RWPE1 (cell line): ENCODE results near the gene TMEM53.

Experiments
- CTCF ChIA-PET: fragments of 350-600 bp; sonication (Branson Sonifier 250); formaldehyde crosslinking; extraction: SDS; loops from one replicate; lab custom pipeline; 2021; lab: Yijun Ruan, JAX
- POLR2A ChIA-PET: fragments of 400-600 bp; formaldehyde crosslinking; extraction: SDS; loops from one replicate; lab custom pipeline; 2020; ENCODE audit warnings: antibody characterized with exemption; ENCODE audit not compliant: low non-redundant PET; lab: Yijun Ruan, JAX
- DNase-seq: peaks from one replicate; pipeline ENCODE4 v3.0.0; 2012; ENCODE audit warnings: low spot score
- H3K27ac ChIP-seq: fragments of 450-650 bp; 2 replicates; pipeline ENCODE4 v1.5.1; 2017
- CTCF ChIP-seq: fragments of 450-650 bp; conservative IDR thresholded peaks from 2 replicates; pipeline ENCODE4 v1.5.1; 2017; ENCODE audit warnings: low read depth, mild to moderate bottlenecking

Gene TMEM53

GRCh38 chr1:44713321-44713781 is 39.1 kb upstream of the TMEM53 start:
- ChIA-PET CTCF (interaction anchor here (0.8 kb wide), 1 partner anchor 36 kb away, joined by 5 read pairs; no protein-coding TSS in a partner anchor), POLR2A (no interaction called here)
- no peak for DNase-seq
- no peak for TF ChIP-seq CTCF
- H3K27ac ChIP-seq, result no peak overlapping the region

GRCh38 chr1:44707959-44708831 is 33.9 kb upstream of the TMEM53 start:
- no peak for DNase-seq
- ChIA-PET POLR2A (no interaction called here), CTCF (no interaction called here)
- H3K27ac ChIP-seq, result no peak overlapping the region
- TF ChIP-seq CTCF, result peak; percentile 30; the same call in 1 of the 2 replicates

GRCh38 chr1:44707112-44707881 is 33.0 kb upstream of the TMEM53 start:
- peak overlapping the region; percentile 59 for H3K27ac ChIP-seq
- no peak for TF ChIP-seq CTCF
- CTCF ChIA-PET, result no interaction called here
- POLR2A ChIA-PET, result interaction anchor here (1.6 kb wide), 1 partner anchor 15 kb away, joined by 3 read pairs; no protein-coding TSS in a partner anchor
- DNase-seq, result peak; percentile 95

- ChIA-PET POLR2A (interaction anchor here (1.6 kb wide), 1 partner anchor 16 kb away, joined by 3 read pairs; no protein-coding TSS in a partner anchor), CTCF (interaction anchor here (0.7 kb wide), 1 partner anchor 268 kb away, joined by 7 read pairs; no protein-coding TSS in a partner anchor)
- H3K27ac ChIP-seq, result no peak overlapping the region
- no peak for DNase-seq
- TF ChIP-seq CTCF, result no peak
Observed at GRCh38 chr1:44705938-44706337, 31.7 kb upstream of the TMEM53 start.

GRCh38 chr1:44705470-44705869 is 31.2 kb upstream of the TMEM53 start:
- CTCF ChIA-PET, result interaction anchor here (0.7 kb wide), 1 partner anchor 268 kb away, joined by 7 read pairs; no protein-coding TSS in a partner anchor
- POLR2A ChIA-PET, result no interaction called here
- DNase-seq, result no peak
- no peak for TF ChIP-seq CTCF
- H3K27ac ChIP-seq, result no peak overlapping the region

GRCh38 chr1:44701141-44701573 is 26.9 kb upstream of the TMEM53 start:
- no peak overlapping the region for H3K27ac ChIP-seq
- TF ChIP-seq CTCF, result no peak
- CTCF ChIA-PET, result interaction anchor here (0.5 kb wide), 1 partner anchor 12 kb away, joined by 4 read pairs; no protein-coding TSS in a partner anchor
- peak; percentile 22 for DNase-seq
- POLR2A ChIA-PET, result interaction anchor here (0.8 kb wide), 1 partner anchor 279 kb away, joined by 12 read pairs; no protein-coding TSS in a partner anchor
